GM18951 (cell line): ENCODE measurements around the gene GYS2.

Source experiments
- POLR2A ChIP-seq: IDR thresholded peaks from 4 replicates; pipeline ENCODE4 v1.6.1; 2011; ENCODE audit warnings: mild to moderate bottlenecking; ENCODE audit not compliant: insufficient read length, insufficient read depth; ENCODE audit errors: extremely low read depth
- in situ Hi-C: fragments of 300-500 bp; cut with MboI; formaldehyde crosslinking; loops from one replicate; pipeline ENCODE4 v1.12.0; 2022; ENCODE audit warnings: low sequenced_read_pairs, mixed read lengths, inconsistent platforms; ENCODE audit not compliant: unreplicated experiment

Gene GYS2

DNA sequence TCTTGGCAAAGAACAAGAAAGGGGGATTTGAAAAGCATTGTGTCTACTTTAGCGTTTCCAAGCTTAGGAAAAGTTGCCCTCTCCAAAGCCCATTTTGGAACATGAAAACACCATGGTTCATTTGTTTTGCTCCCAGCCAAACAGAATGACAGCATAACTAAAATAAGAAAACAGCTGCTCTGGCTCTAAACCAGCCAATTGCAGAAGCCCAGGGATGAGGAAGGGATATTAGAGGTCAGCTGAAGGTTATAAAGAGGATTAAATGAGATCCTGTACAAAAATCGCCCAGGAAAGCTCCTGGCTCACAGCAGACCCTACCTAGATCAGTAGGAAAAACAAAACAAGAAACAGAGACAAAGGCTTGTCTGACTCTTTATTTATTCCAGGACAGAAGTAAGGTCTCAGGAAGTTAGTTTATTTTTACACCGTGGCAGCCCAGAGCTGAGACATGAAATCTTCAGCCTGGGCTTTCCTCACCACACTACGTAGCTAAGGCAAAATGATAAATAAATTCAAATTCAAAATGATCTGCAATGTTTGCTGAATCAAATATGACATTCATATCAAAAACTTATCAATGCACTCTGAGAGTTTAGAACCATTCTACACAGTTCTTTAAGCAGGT, 52.7 kb downstream of the GYS2 start:
- in situ Hi-C loops = no loop called here

DNA sequence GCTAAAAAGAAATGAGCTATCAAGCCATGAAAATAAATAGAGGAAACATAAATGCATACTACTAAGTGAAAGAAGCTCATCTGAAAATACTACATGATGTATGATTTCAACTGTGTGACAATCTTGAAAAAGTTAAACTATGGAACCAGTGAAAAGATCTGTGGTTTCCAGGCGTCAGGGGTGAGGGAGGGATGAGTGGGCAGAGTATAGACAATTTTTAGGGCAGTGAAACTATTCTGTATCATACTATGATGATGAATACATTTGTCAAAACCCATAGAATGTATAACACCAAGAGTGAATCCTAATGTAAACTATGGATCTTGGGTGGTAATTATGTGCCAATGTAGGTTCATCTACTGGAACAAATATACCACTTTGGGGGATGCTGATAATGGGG, 57.2 kb downstream of the GYS2 start:
- no peak for TF ChIP-seq POLR2A
- in situ Hi-C loops = no loop called here

More for the DNA sequence above, 52.7 kb downstream of the GYS2 start:
- no peak for TF ChIP-seq POLR2A

DNA sequence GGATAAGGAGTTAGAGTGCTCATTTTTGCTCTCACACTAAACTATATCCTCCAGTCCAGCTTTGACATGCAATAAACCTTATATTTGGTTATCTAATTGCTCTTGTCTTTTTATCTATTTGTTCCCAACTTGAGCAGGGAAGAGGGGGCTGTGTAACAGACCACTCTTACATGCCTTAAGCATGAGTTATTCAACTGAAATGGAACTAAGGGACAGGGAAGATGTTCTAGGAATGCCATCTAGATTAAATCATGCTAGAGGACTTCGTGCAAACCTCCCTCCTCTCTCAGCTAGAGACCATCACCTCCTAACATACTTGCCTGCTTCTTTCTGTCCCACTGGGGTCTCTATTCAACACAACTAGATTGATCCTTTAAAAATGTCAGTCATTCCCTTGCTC, 57.9 kb downstream of the GYS2 start:
- in situ Hi-C loops = no loop called here

DNA sequence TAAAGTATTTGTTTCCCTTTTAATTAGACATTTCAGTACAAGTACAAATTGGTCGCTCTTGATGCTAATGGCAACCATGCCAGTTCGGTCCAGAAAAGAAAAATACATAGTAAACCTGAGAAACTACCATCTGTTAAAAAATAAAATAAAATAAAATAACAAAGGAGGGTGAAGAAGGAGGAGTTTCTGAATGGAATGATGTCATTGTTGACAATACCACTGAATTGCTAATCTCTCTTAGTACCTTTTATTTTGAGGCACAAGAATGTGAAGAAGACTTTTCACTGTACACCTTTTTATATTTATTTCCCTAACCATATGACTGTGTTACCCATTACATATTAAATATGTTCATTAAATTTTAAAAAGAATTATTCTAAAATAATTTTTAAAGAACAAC, 59.1 kb downstream of the GYS2 start:
- no peak for TF ChIP-seq POLR2A
- in situ Hi-C loops = no loop called here

More for the DNA sequence above, 57.9 kb downstream of the GYS2 start:
- TF ChIP-seq POLR2A = no peak

DNA sequence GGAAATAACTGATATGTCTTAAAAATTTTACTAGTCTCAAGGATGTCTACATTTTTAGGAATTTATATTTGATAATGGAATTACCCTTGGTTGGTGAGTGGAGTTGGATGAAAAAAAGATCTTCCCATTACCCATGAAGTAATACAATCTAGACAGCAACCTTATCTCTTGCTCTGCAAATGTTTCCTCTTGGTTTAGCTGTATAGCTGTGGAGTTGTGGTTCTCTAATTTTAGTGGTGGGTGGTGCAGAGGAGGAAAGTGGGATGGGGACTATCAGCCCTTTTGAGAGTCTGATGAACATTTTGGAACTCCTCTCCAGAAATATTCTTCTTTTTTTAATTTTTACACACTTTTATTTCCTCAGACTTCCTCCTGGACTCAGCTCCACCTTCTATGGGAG, 61.5 kb downstream of the GYS2 start:
- no peak for TF ChIP-seq POLR2A
- in situ Hi-C loops = no loop called here

DNA sequence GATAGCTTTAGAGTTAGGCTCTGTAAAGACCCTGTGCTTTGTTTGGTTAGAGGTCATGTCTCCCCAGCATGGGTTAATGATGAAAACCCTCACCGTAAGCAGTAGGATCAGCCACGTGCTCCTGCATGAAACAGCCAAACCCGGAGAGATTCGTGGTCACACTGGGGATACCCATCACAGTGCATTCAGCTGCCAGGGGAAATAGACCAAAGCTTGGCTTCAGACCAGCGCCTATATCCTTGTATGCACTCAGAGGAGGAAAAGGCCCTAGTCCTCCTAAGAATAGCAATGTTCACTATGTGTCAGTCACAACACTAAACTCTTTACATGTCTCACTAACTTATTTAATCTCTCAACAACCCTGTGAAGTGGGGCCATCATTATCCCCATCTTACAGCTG, 62.2 kb downstream of the GYS2 start:
- no peak for TF ChIP-seq POLR2A
- in situ Hi-C loops = no loop called here

DNA sequence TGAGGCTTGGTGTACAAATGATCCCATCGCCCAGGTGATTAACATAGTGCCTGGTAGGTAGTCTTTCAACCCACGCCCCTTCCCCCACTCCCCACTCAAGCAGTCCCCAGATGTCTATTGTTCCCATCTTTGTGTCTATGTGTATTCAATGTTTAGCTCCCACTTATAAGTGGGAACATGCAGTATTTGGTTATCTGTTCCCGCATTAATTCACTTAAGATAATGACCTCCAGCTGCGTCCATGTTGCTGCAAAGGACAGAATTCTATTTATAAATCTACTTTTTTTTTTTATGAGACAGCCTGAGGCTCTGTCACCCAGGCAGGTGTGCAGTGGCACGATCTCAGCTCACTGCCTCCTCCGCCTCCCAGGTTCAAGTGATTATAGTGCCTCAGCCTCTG, 62.9 kb downstream of the GYS2 start:
- in situ Hi-C loops = no loop called here
- no peak for TF ChIP-seq POLR2A

DNA sequence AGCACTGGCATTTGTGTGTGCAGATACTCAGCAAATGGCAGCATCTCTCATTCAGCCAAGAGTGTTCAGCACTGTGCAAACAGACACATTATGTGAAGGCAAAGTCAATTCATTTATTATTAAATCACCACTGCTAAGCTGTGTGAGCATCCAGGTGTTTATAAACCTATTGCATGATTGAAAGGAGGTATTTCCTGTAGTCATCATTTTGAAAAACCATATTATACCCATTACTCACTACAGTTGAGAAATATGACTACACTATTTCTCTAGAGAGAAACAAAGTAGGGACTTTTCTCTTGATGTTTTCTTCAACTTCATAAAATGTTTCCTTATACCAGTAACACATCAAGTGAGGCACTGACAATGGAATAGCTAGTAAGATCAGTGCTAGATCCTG, 64.8 kb downstream of the GYS2 start:
- no peak for TF ChIP-seq POLR2A
- in situ Hi-C loops = no loop called here

DNA sequence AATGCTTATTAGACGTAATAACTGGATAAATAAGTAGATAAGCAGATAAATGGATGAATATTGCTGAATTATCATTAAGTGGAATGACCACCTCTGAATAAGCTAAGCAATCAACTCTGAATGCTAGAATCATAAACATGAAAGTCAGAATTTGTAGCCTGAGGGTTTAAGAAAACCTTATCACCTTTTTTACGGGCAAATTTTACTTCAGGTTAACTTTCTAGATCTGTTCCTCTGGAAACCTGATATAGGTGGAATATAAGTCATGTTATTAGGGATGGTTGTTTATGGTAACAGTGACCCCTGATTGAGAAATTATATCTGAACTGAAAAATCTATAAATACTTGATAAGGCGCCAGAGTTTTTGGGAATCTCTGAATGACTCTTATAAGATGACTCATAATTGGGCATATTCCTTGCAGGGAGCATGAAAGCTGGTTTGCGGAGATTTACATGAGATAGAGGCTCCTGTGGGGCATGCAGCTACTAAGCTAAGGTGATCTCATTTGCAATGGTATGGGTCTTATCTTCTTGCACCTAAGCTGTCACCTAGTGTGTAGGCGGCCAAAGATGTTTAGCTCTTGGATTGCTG, 66.5 kb downstream of the GYS2 start:
- no peak for TF ChIP-seq POLR2A
- in situ Hi-C loops = no loop called here

DNA sequence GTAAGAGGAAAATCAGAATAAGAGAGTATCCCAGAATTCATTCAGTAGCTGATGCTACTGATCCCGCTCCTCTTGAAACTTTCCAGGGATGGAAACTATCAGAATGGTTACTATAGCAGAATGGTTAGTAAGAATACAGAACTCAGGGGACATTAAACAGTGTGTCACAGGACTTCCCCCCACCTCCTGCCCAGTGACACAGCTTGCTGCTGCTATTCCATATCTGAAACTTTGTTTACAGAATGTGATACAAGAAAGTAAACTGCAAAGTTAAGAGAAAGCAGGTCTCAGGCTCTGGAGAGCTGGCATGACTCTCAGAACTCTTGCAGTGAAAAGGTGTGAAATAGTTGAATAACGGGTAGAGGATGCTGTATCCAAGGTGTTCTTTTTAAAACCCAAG, 75.2 kb downstream of the GYS2 start:
- in situ Hi-C loops = no loop called here
- no peak for TF ChIP-seq POLR2A

DNA sequence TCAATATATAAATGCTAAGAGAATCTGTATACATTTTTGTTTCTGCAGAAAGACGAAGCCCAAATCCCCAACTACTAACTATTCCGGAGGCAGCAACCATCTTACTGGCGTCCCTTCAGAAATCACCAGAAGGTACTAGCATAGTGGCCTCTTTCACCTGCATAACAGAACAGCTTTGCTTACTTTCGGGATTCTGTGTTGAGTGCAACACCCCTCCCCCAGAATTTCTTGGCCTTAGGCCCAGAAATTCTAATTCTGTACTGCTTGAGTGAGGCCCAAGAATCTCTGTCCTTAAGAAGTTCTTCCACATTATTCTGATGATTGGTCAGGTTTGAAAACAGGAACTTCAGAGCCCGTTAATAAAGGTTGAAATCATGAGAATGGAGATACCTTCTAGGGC, 75.7 kb downstream of the GYS2 start:
- in situ Hi-C loops = no loop called here
- no peak for TF ChIP-seq POLR2A

DNA sequence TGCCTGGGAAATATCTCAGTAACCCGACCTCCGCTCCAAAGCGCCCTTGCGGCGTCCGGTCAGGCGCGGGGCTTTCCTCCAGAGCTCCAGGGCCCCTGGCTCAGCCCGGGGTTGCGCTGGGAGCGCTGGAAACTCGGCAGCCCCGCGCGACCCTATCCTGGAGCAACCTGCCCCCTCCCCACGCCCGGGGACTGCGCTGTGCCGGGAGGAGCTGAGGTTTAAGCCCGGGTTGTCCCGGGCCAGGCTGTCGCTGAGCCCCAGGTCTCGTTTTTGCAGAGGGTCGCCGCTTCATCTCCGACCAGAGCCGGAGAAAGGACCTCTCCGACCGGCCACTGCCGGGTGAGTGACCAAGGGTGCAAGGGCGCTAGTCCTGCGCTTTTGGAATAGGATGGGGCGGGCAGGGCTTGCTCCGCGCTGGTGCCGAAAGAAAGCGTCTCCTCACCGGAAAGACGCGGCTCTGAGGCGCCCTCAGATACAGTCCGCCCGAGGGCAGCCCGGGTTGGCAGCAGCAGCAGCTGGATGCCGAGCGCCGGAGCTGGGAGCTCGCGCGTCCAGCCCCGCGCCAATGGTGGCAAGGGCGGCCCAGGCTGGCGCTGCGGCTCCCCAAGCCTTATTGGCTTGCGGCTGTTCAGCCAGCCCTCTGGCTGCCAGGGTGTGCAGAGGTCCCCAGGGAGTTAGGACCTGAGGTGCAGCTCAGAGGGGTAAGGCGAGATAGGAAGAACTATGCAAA, 77.0 kb downstream of the GYS2 start:
- peak; percentile 56 for TF ChIP-seq POLR2A
- in situ Hi-C loops = no loop called here

DNA sequence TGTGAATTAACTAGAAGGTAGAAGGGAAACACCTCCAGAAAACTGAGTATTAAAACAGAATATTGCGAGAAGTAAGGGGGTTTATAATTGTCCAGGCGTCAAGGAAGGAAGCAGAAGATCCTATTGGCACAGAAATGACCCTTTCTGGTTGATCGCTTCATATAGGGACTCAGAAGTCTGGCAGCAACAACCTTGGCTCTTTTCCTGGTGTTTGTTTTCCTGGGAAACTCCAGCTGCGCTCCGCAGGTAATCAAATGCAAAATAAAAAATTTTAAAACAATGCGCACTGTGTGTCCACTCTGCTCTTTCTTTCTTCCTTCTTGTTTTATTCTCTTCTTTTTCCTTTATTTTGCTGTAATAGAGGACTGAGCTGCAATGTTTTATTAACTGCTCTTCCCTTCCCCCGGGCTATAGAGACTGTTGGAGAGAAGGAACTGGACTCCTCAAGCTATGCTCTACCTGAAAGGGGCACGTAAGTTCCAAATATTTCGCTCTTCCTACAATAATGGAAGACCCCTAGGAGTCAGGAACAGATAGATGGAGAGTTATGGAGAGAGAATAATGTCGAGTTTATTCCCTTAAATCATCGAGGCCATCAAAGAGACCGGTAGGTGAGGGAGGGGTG, 77.8 kb downstream of the GYS2 start:
- in situ Hi-C loops = no loop called here

More for the DNA sequence above, 77.8 kb downstream of the GYS2 start:
- TF ChIP-seq POLR2A = no peak
